ENCODE results near the gene MFRP. TPM values are rescaled to one million over a fixed set of nuclear protein-coding genes. Genes with fewer than 3 reads are reported as not detected.
A peak's percentile ranks its signal among the peaks of the same experiment; 100 is the strongest.

Gene MFRP
- total RNA-seq, 1 donor, result not detected

- H3K4me3 ChIP-seq (ENCODE audit: low read depth, low read length), result no peak overlapping the region
- TF ChIP-seq CTCF (IDR thresholded peaks at IDR 0.05; ENCODE audit: insufficient read depth, low read length), result no peak
- no peak for DNase-seq (ENCODE audit: low read depth)
These were observed 29.8 kb upstream of the MFRP start for GRCh38 chr11:119376197-119376847.

GRCh38 chr11:119375337-119376196 is 29.1 kb upstream of the MFRP start:
- DNase-seq (ENCODE audit: low read depth), result peak; percentile 83
- TF ChIP-seq CTCF (IDR thresholded peaks at IDR 0.05; ENCODE audit: insufficient read depth, low read length), result no peak
- no peak overlapping the region for H3K4me3 ChIP-seq (ENCODE audit: low read depth, low read length)

GRCh38 chr11:119374632-119375336 is 28.3 kb upstream of the MFRP start:
- TF ChIP-seq CTCF (IDR thresholded peaks at IDR 0.05; ENCODE audit: insufficient read depth, low read length), result no peak
- H3K4me3 ChIP-seq (ENCODE audit: low read depth, low read length), result no peak overlapping the region
- no peak for DNase-seq (ENCODE audit: low read depth)

- no peak overlapping the region for H3K4me3 ChIP-seq (ENCODE audit: low read depth, low read length)
- TF ChIP-seq CTCF (IDR thresholded peaks at IDR 0.05; ENCODE audit: insufficient read depth, low read length), result peak; percentile 95
- DNase-seq (ENCODE audit: low read depth), result peak; percentile 80
These were observed 27.6 kb upstream of the MFRP start for GRCh38 chr11:119373921-119374631.

- no peak for TF ChIP-seq CTCF (IDR thresholded peaks at IDR 0.05; ENCODE audit: insufficient read depth, low read length)
- DNase-seq (ENCODE audit: low read depth), result no peak
- H3K4me3 ChIP-seq (ENCODE audit: low read depth, low read length), result no peak overlapping the region
These were observed 26.8 kb upstream of the MFRP start for GRCh38 chr11:119373059-119373920.
